GM12874 (cell line): ENCODE measurements around the gene ALX1.

Experiments used
- TF ChIP-seq, protein P1 (sequence below): IDR thresholded peaks from 2 replicates; pipeline ENCODE4 v1.5.1; 2011; ENCODE audit warnings: low read depth, mild to moderate bottlenecking, control low read depth, low read length, moderate library complexity; ENCODE audit not compliant: insufficient read depth

ALX1 gene

DNA sequence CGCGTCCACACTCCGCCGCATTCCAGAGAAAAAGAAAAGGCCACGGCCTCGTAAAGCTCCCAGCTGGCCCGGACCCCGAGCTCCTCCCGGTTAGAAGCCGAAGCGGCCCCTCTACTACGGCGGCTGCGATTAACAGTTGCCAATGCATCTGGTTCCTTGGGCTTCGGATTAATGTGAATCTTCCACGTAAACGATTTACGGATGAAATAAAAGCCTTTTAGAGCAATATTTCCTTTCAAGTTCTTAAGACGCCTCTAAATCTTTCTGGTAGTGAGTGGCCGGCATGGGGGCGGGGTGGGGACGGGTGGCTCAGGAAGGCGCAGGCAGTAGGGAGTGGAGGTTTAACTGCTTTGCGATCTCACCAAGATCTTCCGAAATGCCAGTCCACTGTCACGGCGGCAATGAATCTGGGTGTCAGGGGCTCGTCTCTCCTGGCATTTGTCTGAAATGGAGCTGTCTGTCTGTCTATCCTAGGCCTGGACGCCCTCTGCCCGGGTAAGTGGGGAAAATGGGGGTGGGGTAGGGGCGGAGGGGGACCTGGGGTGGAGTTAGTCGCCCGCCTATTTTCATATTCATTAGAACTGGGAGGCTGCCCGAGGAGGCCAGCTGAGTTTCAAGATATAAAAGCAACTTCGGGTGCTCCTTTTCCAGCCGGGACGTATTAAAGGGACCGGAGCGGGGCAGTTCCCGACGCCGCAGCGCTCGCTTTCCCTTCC lies 413 bp upstream of the ALX1 start:
- TF ChIP-seq, protein P1, sequence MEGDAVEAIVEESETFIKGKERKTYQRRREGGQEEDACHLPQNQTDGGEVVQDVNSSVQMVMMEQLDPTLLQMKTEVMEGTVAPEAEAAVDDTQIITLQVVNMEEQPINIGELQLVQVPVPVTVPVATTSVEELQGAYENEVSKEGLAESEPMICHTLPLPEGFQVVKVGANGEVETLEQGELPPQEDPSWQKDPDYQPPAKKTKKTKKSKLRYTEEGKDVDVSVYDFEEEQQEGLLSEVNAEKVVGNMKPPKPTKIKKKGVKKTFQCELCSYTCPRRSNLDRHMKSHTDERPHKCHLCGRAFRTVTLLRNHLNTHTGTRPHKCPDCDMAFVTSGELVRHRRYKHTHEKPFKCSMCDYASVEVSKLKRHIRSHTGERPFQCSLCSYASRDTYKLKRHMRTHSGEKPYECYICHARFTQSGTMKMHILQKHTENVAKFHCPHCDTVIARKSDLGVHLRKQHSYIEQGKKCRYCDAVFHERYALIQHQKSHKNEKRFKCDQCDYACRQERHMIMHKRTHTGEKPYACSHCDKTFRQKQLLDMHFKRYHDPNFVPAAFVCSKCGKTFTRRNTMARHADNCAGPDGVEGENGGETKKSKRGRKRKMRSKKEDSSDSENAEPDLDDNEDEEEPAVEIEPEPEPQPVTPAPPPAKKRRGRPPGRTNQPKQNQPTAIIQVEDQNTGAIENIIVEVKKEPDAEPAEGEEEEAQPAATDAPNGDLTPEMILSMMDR = no peak

DNA sequence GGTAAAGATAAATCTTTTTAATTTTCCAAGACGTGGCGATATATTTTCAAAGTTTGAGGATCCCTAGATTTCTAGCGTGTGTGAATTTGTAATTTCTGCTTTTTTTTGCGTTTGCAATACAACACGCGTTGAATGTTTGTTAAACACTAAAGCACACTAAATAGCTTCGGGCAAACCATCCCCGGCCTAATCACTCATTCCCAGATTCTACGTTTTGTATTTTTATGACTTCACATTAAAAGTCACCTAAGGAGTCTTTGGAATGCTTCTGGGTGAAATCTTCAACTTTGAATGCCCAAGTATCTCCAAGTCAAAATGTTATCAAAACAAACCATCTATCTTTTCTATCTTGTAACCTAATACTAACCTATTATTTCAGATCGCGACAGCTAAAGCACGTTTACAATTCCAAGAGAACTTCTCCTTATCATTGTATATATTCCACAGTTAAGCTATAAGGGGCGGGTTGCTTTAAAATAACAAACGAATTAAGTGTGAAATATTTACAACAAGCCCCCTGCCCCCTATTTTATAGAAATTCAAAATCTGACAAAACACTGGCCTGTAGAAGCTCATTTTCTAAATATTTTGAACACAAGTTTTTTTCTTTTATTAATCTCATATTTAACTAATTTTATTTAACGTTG lies 1.1 kb downstream of the ALX1 start:
- TF ChIP-seq, protein P1 = no peak

DNA sequence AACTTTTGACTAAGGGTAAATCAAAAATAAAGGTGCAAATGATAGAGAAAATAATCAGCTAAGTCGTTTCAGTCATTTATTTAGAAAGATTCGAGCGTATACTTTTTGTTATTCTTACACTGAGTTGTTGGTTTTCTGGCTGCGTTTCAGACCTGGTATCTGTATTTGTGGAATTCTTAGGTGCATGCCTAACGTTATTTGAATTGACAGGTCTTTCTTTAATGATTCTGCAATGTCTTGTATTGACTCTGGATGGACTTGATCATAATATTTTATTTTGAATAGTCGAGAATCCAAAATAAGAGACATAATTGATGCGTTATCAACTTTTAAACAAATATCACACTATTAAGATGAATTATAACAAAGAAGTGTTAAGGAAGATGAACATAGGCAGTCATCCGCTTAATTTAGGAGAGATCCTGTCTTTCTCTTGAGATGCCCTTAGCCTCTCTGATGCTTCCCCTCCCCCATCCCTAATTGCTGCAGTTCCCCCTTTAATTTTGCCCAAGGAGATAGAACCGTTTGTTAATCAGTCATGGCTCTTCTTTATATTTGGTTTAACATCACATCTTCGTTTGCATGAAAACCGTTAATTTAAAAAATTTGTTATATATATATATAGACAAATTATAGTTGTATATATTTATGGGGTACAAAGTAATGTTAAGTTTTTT lies 1.8 kb downstream of the ALX1 start:
- TF ChIP-seq, protein P1 = no peak

DNA sequence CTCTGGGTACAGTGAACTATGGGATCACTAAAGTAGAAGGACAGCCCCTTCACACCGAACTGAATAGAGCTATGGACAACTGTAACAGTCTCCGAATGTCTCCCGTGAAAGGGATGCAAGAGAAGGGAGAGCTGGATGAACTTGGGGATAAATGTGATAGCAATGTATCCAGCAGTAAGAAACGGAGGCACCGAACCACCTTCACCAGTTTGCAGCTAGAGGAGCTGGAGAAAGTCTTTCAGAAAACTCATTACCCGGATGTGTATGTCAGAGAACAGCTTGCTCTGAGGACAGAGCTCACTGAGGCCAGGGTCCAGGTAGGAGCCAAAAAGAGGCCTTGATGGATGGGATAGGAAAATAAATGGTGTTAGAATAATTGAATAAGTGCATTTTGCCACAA lies 3.5 kb downstream of the ALX1 start:
- TF ChIP-seq, protein P1 = no peak

DNA sequence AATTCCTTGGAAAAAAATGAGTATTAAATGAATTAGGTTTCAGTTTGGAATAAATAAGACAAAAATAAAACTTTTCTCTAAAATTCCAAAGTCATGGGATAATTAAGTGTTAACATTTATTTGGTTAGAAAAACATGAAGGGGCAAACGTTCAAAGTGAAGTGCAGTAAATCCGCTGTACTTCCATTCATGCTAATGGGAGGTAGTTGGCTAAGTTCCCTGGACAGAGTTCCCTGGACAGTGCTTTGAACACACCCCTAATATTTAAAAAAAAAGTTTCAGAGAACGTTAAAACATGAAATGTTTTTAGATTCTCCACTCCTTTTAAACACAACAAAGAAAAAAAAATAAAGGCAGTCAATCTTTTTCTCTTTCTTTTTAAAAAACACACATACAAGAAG lies 16.3 kb downstream of the ALX1 start:
- TF ChIP-seq, protein P1 = no peak

DNA sequence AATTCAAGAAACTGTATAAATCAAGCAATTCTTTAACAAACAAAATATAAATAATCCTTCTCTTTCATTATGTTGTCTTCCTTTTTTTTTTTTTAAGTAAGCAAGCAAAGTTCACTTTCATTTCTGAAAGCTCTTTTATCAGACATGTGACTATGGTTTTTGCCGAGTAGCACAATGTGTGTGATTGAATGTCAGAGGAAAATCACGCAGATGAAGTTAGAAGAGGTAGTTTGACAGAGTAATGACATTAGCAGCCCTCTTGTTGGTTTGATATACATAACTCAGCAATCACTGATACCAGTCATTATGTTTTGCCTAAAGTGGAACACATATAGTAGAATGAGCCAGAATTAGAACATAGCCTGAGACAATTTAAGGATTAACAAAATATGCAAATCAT lies 19.0 kb downstream of the ALX1 start:
- TF ChIP-seq, protein P1 = no peak

DNA sequence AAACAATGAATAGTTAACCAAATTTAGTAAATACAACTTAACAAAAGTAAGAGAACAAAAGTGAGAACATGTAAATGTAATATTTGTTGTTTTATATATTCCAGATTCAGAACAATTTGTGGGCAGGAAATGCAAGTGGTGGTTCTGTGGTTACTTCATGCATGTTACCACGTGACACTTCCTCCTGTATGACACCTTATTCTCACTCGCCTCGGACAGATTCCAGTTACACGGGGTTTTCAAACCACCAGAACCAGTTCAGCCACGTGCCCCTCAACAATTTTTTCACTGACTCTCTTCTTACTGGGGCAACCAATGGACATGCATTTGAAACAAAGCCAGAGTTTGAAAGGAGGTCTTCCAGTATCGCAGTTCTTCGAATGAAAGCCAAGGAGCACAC lies 21.0 kb downstream of the ALX1 start:
- TF ChIP-seq, protein P1 = no peak
